Activated CD4-positive, alpha-beta memory T cell treated with anti-CD3 and anti-CD28 coated beads for 36 hours (primary cell): ENCODE data around the gene EGLN1. TPM values are rescaled to one million over a fixed set of nuclear protein-coding genes. Genes with fewer than 3 reads are reported as not detected.
A peak's percentile ranks its signal among the peaks of the same experiment; 100 is the strongest.

Source experiments
- CTCF ChIA-PET: fragments of 350-600 bp; sonication (Branson Sonifier 250); formaldehyde crosslinking; loops from one replicate; lab custom pipeline; 2021; ENCODE audit warnings: antibody characterized with exemption, inconsistent platforms; lab: Charles Lee
- POLR2A ChIA-PET: fragments of 350-600 bp; sonication (Branson Sonifier 250); formaldehyde crosslinking; loops from one replicate; lab custom pipeline; 2021; ENCODE audit warnings: antibody characterized with exemption; lab: Charles Lee
- DNase-seq: peaks from one replicate; pipeline ENCODE4 v3.0.0-alpha.2; 2020
- H3K27ac Mint-ChIP-seq: one replicate; pipeline ENCODE4 v1.8.0; 2021; ENCODE audit warnings: mixed read lengths
- H3K27me3 Mint-ChIP-seq: one replicate; pipeline ENCODE4 v1.8.0; 2021; ENCODE audit warnings: mixed read lengths
- H3K36me3 Mint-ChIP-seq: one replicate; pipeline ENCODE4 v1.8.0; 2021; ENCODE audit warnings: mixed read lengths
- H3K4me1 Mint-ChIP-seq: one replicate; pipeline ENCODE4 v1.8.0; 2021; ENCODE audit warnings: low read depth, mixed read lengths
- H3K4me3 Mint-ChIP-seq: one replicate; pipeline ENCODE4 v1.8.0; 2021; ENCODE audit warnings: mild to moderate bottlenecking, mixed read lengths
- H3K9me3 Mint-ChIP-seq: one replicate; pipeline ENCODE4 v1.8.0; 2021; ENCODE audit warnings: mixed read lengths
- intact Hi-C: fragments of 100-400 bp; cut with micrococcal nuclease; formaldehyde crosslinking; loops from one replicate; pipeline ENCODE4 v1.15.1; 2023
- total RNA-seq, 2 experiments: library from RNA; stranded (reverse); gene quantifications; one replicate each; pipeline ENCODE4 v1.2.3, GENCODE V29; 2021

Gene EGLN1
- total RNA-seq, 2 experiments from 2014 or later = 15.8 to 16.2 TPM

DNA sequence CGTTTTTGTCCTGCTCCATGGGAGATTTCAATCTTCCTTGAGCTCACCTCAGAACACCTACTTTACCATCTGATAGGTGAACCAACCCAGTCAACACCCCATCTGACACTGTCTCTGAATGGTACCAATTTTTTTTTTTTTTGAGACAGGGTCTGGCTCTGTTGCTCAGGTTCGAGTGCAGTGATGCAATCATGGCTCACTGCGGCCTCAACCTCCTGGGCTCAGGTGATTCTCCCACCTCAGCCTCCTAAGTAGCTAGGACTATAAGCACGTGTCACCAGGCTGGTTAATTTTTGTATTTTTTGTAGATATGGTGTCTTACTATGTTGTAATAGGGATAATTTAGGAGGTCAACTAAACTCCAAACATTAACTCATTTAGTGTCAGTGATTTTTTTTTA is 47.7 kb downstream of the EGLN1 start:
- no peaks in the 10 kb centered on the region for H3K27me3 Mint-ChIP-seq
- H3K27ac Mint-ChIP-seq = no peak overlapping the region
- H3K36me3 Mint-ChIP-seq = peaks cover 1% of the 10 kb centered on the region
- ChIA-PET POLR2A (interaction anchor here (0.6 to 1.3 kb wide), 2 partner anchors 47 to 163 kb away, joined by 3 read pairs; no protein-coding TSS in a partner anchor), CTCF (no interaction called here)
- intact Hi-C loops = loop anchor here (10.0 kb wide), 1 partner anchor 90 kb away; no protein-coding TSS in a partner anchor
- no peak overlapping the region for H3K4me3 Mint-ChIP-seq
- H3K4me1 Mint-ChIP-seq = peaks cover 24% of the 10 kb centered on the region
- no peaks in the 10 kb centered on the region for H3K9me3 Mint-ChIP-seq
- DNase-seq = no peak

GRCh38 chr1:231372501-231372900 is 49.6 kb downstream of the EGLN1 start:
- Mint-ChIP-seq H3K27me3 (no peaks in the 10 kb centered on the region), H3K4me3 (no peak overlapping the region), H3K9me3 (no peaks in the 10 kb centered on the region), H3K4me1 (peaks cover 11% of the 10 kb centered on the region), H3K27ac (no peak overlapping the region), H3K36me3 (peaks cover 5% of the 10 kb centered on the region)
- POLR2A ChIA-PET = no interaction called here
- CTCF ChIA-PET = interaction anchor here (1.0 to 1.1 kb wide), 2 partner anchors 15 to 218 kb away, joined by 3 read pairs; no protein-coding TSS in a partner anchor
- no peak for DNase-seq
- intact Hi-C loops = loop anchor here (10.0 kb wide), 1 partner anchor 92 kb away; no protein-coding TSS in a partner anchor

DNA sequence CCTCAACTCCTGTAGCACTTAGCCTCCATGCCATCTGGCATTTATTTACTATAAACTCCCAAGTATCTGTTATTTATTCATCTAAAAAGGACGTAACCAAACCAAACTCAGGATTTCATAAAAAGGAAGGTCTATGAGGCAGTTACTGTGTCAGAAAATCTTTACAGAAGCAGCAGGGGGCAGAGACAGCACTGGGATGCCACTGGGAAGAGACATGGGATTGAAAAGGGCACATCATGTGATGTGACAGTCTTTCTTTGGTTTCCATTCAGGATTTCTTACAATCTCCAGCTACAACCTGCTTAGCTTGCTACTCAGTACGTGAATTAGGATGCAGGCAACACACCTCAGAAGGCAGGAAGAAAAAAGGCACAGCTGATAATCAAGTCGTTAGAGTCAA is 52.8 kb downstream of the EGLN1 start:
- H3K9me3 Mint-ChIP-seq = no peaks in the 10 kb centered on the region
- H3K36me3 Mint-ChIP-seq = peaks cover 10% of the 10 kb centered on the region
- CTCF ChIA-PET = no interaction called here

GRCh38 chr1:231364192-231364591 is 57.9 kb downstream of the EGLN1 start:
- Mint-ChIP-seq H3K27me3 (no peaks in the 10 kb centered on the region), H3K4me3 (no peak overlapping the region), H3K9me3 (no peaks in the 10 kb centered on the region), H3K36me3 (peaks cover 13% of the 10 kb centered on the region), H3K4me1 (no peaks in the 10 kb centered on the region), H3K27ac (no peak overlapping the region)
- CTCF ChIA-PET = interaction anchor here (1.4 kb wide), 1 partner anchor 239 kb away, joined by 6 read pairs; no protein-coding TSS in a partner anchor
- intact Hi-C loops = no loop called here
- POLR2A ChIA-PET = no interaction called here
- DNase-seq = no peak

More for the DNA sequence above, 52.8 kb downstream of the EGLN1 start:
- H3K27ac Mint-ChIP-seq = no peak overlapping the region
- no peaks in the 10 kb centered on the region for H3K4me1 Mint-ChIP-seq
- DNase-seq = no peak
- no peak overlapping the region for H3K4me3 Mint-ChIP-seq
- POLR2A ChIA-PET = no interaction called here
- H3K27me3 Mint-ChIP-seq = no peaks in the 10 kb centered on the region
- intact Hi-C loops = no loop called here

DNA sequence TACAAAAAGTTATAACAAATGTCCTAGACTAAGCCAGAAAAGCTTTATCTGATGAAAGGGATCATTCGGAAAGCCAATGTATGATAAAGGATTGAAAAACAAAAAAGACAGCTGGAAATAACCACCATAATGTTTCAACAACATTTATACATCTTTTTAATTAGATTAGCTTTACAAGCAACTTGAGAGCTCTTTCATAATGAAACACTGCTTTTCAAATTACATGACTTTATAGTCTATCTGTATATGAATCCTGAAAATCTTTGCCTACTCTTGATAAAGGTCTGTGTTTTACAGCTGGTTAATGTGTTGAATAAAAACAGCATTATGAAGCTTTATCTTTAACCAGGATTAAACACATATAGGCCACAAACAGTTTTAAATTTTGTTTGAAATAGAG is 58.5 kb downstream of the EGLN1 start:
- Mint-ChIP-seq H3K9me3 (no peaks in the 10 kb centered on the region), H3K27me3 (no peaks in the 10 kb centered on the region), H3K4me3 (no peak overlapping the region), H3K27ac (no peak overlapping the region), H3K36me3 (peaks cover 11% of the 10 kb centered on the region), H3K4me1 (no peaks in the 10 kb centered on the region)
- no peak for DNase-seq
- ChIA-PET POLR2A (no interaction called here), CTCF (interaction anchor here (1.1 to 1.4 kb wide), 3 partner anchors 53 to 240 kb away, joined by 3 to 6 read pairs (median 4); no protein-coding TSS in a partner anchor)
- intact Hi-C loops = no loop called here

DNA sequence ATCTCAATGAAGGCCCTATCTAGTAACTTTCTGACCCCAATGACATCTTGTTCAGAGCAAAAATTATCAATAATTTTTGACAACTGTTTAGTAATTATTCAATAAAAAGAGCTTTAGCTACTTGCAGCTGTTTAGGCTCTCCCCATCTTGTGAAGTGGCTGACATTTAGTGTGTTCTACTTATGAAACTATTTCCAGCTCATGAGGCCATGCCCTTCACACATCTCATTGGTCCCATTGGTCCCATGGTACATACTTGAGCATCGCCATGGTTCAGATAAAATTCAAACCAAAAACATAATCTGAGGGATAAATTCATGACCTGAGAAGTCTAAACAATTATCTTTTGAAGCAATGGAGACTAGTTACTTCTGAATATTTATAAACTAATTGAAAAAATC is 59.8 kb downstream of the EGLN1 start:
- H3K4me1 Mint-ChIP-seq = peaks cover 4% of the 10 kb centered on the region
- ChIA-PET CTCF (interaction anchor here (0.9 to 1.5 kb wide), 3 partner anchors 58 to 229 kb away, joined by 3 to 9 read pairs (median 4); no protein-coding TSS in a partner anchor), POLR2A (no interaction called here)
- no peaks in the 10 kb centered on the region for H3K27me3 Mint-ChIP-seq
- H3K27ac Mint-ChIP-seq = no peak overlapping the region
- H3K36me3 Mint-ChIP-seq = peaks cover 8% of the 10 kb centered on the region
- DNase-seq = no peak
- H3K4me3 Mint-ChIP-seq = no peak overlapping the region
- no peaks in the 10 kb centered on the region for H3K9me3 Mint-ChIP-seq
- intact Hi-C loops = no loop called here

DNA sequence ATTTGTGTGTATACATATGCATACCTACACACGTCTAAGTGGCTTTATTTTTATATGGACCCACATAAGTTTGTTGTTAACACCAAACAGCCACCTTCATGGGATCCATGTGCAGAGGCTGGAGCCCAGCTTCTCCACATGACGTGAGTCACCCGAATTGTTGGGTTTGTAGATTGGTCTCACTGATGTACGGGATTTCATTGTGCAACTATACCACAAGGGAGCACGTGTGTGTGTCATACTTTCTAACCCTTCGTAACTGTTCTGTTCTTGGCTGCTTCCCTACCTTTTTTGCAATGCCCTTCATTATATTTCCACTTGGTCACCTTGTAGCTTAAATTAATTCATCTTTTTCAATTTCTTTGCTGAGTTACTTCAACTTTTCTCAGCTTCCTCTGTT is 63.0 kb downstream of the EGLN1 start:
- H3K27me3 Mint-ChIP-seq = no peaks in the 10 kb centered on the region
- H3K9me3 Mint-ChIP-seq = no peaks in the 10 kb centered on the region
- ChIA-PET CTCF (interaction anchor here (0.9 to 2.0 kb wide), 4 partner anchors 66 to 246 kb away, joined by 3 to 8 read pairs (median 8); no protein-coding TSS in a partner anchor), POLR2A (no interaction called here)
- intact Hi-C loops = loop anchor here (5.0 to 10.0 kb wide), 2 partner anchors 168 to 446 kb away; partner anchors contain the start of gene TSNAX
- peaks cover 5% of the 10 kb centered on the region for H3K36me3 Mint-ChIP-seq
- peaks cover 4% of the 10 kb centered on the region for H3K4me1 Mint-ChIP-seq
- no peak for DNase-seq
- H3K27ac Mint-ChIP-seq = no peak overlapping the region
- H3K4me3 Mint-ChIP-seq = no peak overlapping the region

GRCh38 chr1:231357831-231358354 is 64.2 kb downstream of the EGLN1 start:
- no peak overlapping the region for H3K4me3 Mint-ChIP-seq
- peak overlapping the region; percentile 25 for H3K27ac Mint-ChIP-seq

DNA sequence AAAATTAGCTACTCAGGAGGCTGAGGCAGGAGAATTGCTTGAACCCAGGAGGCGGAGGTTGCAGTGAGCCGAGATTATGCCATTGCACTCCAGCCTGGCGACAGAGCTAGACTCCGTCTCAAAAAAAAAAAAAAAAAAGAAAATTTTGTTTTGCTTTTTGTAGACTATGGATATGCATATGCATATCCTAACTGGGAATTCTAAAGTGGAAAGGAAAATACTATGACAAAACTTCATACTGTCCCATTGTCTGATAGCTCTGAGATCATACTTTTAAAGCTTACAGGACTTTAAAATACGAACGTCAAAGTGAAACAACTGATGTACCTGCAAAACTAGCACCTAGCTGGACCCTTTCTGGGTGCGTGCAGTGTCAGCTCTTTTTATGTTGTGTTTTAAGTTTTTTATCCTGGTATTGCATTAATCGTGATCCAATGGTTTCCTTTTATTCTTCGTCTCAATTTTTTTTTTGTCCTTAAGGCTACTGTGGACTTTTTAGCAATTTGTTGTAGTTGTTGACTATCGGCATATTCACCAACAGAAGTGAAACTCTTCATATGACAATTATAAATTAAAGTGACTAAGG is 64.8 kb downstream of the EGLN1 start:
- H3K4me1 Mint-ChIP-seq = peaks cover 4% of the 10 kb centered on the region
- ChIA-PET POLR2A (no interaction called here), CTCF (interaction anchor here (0.5 to 2.1 kb wide), 31 partner anchors 9 to 450 kb away, joined by 3 to 10 read pairs (median 4); partner anchors contain the start of genes EXOC8 and SPRTN)
- intact Hi-C loops = loop anchor here (5.0 to 10.0 kb wide), 2 partner anchors 170 to 448 kb away; partner anchors contain the start of gene TSNAX
- H3K4me3 Mint-ChIP-seq = no peak overlapping the region
- no peak for DNase-seq
- no peaks in the 10 kb centered on the region for H3K27me3 Mint-ChIP-seq
- peaks cover 11% of the 10 kb centered on the region for H3K36me3 Mint-ChIP-seq
- H3K27ac Mint-ChIP-seq = no peak overlapping the region
- no peaks in the 10 kb centered on the region for H3K9me3 Mint-ChIP-seq

More at GRCh38 chr1:231357831-231358354, 64.2 kb downstream of the EGLN1 start:
- ChIA-PET POLR2A (no interaction called here), CTCF (interaction anchor here (0.5 to 2.1 kb wide), 31 partner anchors 9 to 450 kb away, joined by 3 to 10 read pairs (median 4); partner anchors contain the start of genes EXOC8 and SPRTN)
- H3K9me3 Mint-ChIP-seq = no peaks in the 10 kb centered on the region
- H3K27me3 Mint-ChIP-seq = no peaks in the 10 kb centered on the region
- peaks cover 4% of the 10 kb centered on the region for H3K4me1 Mint-ChIP-seq
- peak; percentile 40 for DNase-seq
- peaks cover 9% of the 10 kb centered on the region for H3K36me3 Mint-ChIP-seq
- intact Hi-C loops = loop anchor here (1.0 to 10.0 kb wide), 5 partner anchors 62 to 447 kb away; partner anchors contain the start of gene TSNAX

DNA sequence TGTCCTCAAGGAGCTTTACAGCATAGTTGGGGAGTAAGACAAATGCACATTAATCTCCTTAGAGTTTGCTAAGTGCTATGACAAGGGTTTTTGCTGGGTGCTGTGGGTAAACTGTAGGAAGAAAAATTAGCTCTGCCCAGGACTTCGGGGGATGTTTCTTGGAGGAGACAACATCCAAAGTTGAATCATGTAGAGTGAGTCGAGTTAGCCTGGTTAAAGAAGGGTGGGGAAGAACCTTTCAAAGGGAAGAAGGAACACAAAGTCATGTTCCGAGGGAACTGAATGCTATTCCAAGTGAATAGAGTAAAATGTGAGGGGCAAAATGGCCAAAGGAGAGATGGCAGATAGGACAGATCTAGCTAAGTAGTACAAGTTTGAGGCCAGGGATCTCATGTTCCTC is 66.9 kb downstream of the EGLN1 start:
- DNase-seq = no peak
- Mint-ChIP-seq H3K9me3 (no peaks in the 10 kb centered on the region), H3K4me3 (no peak overlapping the region), H3K27me3 (no peaks in the 10 kb centered on the region), H3K36me3 (peaks cover 15% of the 10 kb centered on the region), H3K4me1 (peaks cover 4% of the 10 kb centered on the region), H3K27ac (no peak overlapping the region)
- ChIA-PET CTCF (interaction anchor here (0.8 to 1.1 kb wide), 2 partner anchors 237 to 250 kb away, joined by 5 read pairs; no protein-coding TSS in a partner anchor), POLR2A (no interaction called here)
- intact Hi-C loops = loop anchor here (5.0 to 10.0 kb wide), 2 partner anchors 172 to 450 kb away; partner anchors contain the start of gene TSNAX

GRCh38 chr1:231354330-231355020 is 67.6 kb downstream of the EGLN1 start:
- POLR2A ChIA-PET = no interaction called here
- DNase-seq = no peak
- Mint-ChIP-seq H3K36me3 (peaks cover 16% of the 10 kb centered on the region), H3K9me3 (no peaks in the 10 kb centered on the region), H3K4me3 (no peak overlapping the region), H3K4me1 (peaks cover 4% of the 10 kb centered on the region), H3K27me3 (no peaks in the 10 kb centered on the region), H3K27ac (no peak overlapping the region)
- intact Hi-C loops = loop anchor here (5.0 to 10.0 kb wide), 2 partner anchors 173 to 450 kb away; partner anchors contain the start of gene TSNAX
- CTCF ChIA-PET = interaction anchor here (0.8 to 1.1 kb wide), 2 partner anchors 238 to 251 kb away, joined by 5 read pairs; no protein-coding TSS in a partner anchor
